Medulla oblongata (tissue), 1 donor: ENCODE results near the gene PFDN4.
"Not testable (repeated sequence)": the region's sequence is repeated elsewhere in the genome, so short reads cannot be mapped to it uniquely, and the experiment has no call there.

Source experiments
- DNase-seq: peaks from one replicate; pipeline ENCODE4 v3.0.0-alpha.2; 2015; ENCODE audit errors: extremely low spot score

Gene PFDN4

GRCh38 chr20:54223751-54224150 is 15.9 kb downstream of the PFDN4 start:
- no peak for DNase-seq

GRCh38 chr20:54224642-54225041 is 16.8 kb downstream of the PFDN4 start:
- DNase-seq, result not testable (repeated sequence)

- no peak for DNase-seq
These were observed 19.4 kb downstream of the PFDN4 start for GRCh38 chr20:54227241-54227640.

- no peak for DNase-seq
These were observed 19.9 kb downstream of the PFDN4 start for GRCh38 chr20:54227751-54228150.

GRCh38 chr20:54228841-54229240 is 21.0 kb downstream of the PFDN4 start:
- no peak for DNase-seq

- DNase-seq, result no peak
These were observed 21.8 kb downstream of the PFDN4 start for GRCh38 chr20:54229566-54230160.

- DNase-seq, result no peak
These were observed 23.1 kb downstream of the PFDN4 start for GRCh38 chr20:54231036-54231435.

GRCh38 chr20:54234991-54235390 is 27.1 kb downstream of the PFDN4 start:
- DNase-seq, result no peak

- no peak for DNase-seq
These were observed 29.4 kb downstream of the PFDN4 start for GRCh38 chr20:54237116-54237943.

- DNase-seq, result no peak
These were observed 36.2 kb downstream of the PFDN4 start for GRCh38 chr20:54244113-54244512.

GRCh38 chr20:54248705-54249104 is 40.8 kb downstream of the PFDN4 start:
- DNase-seq, result not testable (repeated sequence)

- no peak for DNase-seq
These were observed 42.8 kb downstream of the PFDN4 start for GRCh38 chr20:54250691-54251090.

GRCh38 chr20:54251096-54251495 is 43.2 kb downstream of the PFDN4 start:
- no peak for DNase-seq

- no peak for DNase-seq
These were observed 46.7 kb downstream of the PFDN4 start for GRCh38 chr20:54254596-54254995.

GRCh38 chr20:54255157-54255556 is 47.3 kb downstream of the PFDN4 start:
- no peak for DNase-seq

- DNase-seq, result no peak
These were observed 48.3 kb downstream of the PFDN4 start for GRCh38 chr20:54256202-54256601.

- no peak for DNase-seq
These were observed 49.4 kb downstream of the PFDN4 start for GRCh38 chr20:54257071-54257816.

GRCh38 chr20:54260116-54260515 is 52.2 kb downstream of the PFDN4 start:
- DNase-seq, result no peak

GRCh38 chr20:54262671-54263070 is 54.8 kb downstream of the PFDN4 start:
- DNase-seq, result no peak

GRCh38 chr20:54263116-54263690 is 55.3 kb downstream of the PFDN4 start:
- no peak for DNase-seq

GRCh38 chr20:54265791-54266190 is 57.9 kb downstream of the PFDN4 start:
- not testable (repeated sequence) for DNase-seq

GRCh38 chr20:54266844-54267243 is 59.0 kb downstream of the PFDN4 start:
- no peak for DNase-seq
